Retina (tissue), 1 donor: Measurements from ENCODE around the gene PTN.
A peak's percentile ranks its signal among the peaks of the same experiment; 100 is the strongest.
"Not testable (repeated sequence)": the region's sequence is repeated elsewhere in the genome, so short reads cannot be mapped to it uniquely, and the experiment has no call there.

Source experiments
- DNase-seq: peaks from one replicate; pipeline ENCODE4 v3.0.0-alpha.2; 2016

PTN gene

DNA sequence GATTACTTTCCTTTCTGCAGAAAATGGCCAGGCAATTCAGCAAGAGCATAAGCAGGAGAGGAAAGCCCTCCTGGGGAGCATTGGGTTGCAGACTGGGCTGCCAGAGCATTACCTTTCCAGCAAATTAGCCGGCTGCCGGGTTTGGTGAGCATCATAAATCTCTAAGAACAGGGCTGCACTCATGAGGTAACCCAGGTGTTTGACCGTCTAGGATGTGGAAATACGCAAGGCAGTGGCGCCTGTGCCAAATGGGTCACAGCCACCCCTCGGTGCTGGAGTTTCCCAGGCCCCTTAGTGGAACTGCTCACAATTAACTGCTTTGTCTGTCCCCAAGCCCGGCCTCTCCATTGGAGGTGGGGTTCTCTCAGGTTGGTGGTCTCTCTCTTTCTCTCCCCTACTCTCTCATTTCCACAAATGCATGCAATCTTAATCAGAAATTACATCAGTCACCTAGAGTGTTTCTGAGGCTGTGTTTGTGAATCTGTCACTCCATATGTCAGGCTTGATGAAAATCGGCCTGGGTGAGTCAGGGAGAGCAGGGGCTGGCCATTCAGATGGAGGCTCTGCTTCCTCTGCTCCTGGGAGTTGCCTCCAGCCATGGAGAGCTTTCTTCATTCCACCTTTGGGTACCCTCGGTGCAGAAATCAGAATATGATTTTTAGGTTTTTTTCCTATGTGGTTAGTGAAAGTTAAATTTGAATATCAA is 26.7 kb downstream of the PTN start:
- peak; percentile 15 for DNase-seq

DNA sequence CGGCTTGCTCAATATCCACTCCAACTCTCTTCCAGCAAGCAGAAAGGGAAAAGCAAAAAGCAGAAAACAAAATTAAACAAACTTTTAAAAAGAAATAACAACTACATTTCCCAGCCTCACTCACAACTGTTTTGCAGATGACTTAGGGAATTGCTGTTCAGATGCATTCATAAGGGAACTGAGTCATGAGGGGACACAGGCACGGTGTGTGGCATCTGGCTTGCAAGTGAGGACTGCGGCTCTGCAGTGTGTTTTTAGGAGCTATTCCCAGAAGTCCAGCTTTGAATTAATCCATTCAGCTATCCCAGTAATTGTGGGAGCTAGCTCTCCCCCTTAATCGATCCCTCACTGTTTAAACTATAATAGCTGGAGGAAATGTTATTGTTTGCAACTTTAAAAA is 30.3 kb downstream of the PTN start:
- DNase-seq: no peak

DNA sequence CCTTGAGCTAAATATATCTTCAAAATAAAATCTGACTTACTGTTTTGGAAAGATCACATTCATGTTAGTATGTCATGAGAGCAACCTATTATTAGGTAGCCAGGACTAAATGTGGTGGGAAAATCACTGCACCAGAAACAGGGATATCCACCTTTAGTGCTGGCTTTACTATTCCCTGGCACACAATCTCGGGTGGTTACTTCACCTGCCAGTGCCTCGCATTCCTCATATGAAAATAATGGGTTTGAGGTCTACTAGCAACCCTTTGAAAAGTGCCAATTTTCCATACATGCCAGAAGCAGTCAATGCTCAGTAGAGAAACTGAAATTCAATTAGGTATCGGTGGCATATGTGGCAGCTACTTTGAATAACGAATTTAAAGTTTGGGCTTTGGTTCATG is 36.8 kb downstream of the PTN start:
- no peak for DNase-seq

DNA sequence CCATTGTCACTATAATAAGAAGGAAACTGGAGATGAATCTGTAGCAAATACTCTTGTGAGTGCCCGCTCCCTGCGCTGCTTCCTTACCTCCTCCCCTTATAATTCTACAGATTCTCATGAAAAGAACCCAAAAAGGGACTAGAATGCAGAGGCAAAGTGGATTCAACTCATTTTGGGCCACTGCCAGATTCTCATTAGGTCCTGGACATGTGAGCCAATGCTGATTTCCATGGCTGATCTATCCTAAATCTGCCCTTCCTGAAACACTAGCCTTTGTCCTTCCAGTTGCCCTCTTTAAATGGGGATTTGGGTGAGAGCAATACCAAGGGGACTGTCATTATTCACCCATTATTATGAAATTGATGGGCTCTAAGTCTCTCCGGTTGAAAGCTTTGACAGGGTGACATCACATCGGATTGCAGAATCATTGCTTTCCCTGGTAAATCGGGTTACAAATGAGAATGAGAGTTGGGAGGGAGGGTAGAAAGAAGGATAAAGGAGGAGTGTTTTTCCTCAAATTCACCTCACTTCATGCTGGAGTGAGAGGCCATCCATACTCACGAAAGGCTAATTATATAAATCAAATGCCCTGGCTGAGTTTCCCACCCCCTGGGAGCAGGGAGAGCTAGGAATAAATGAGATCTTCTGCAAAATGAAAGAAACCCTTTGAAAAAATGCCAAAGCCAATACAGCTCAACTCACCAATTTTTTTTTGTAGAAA is 37.5 kb downstream of the PTN start:
- DNase-seq: no peak

DNA sequence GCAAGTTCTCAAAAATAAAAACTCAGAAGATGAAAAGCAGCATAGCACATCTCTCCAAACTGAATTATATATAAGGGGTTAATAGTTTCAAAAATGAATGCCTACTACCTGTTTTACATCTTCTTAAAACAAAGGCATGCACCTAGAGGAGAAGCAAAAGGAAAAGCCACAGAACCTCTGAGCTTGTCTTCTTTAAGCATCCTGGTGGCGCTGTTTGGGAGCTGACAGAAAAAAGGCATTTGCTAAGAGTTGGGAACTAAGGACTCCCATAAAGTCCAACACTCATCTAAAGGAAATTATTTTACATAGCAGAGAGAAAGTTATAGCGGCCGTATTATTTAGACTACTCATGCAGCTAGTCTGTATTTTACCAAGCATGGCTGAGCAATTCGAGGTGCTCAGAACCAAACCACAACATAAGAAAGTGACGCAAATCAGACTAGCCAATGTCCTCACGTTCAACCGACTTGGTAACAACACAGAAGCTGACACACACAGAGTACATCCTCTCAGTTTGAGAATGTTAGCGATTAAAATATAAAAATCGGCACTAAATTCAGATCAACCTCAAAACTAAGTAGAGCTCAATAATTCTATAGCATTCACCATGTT is 38.8 kb downstream of the PTN start:
- no peak for DNase-seq

DNA sequence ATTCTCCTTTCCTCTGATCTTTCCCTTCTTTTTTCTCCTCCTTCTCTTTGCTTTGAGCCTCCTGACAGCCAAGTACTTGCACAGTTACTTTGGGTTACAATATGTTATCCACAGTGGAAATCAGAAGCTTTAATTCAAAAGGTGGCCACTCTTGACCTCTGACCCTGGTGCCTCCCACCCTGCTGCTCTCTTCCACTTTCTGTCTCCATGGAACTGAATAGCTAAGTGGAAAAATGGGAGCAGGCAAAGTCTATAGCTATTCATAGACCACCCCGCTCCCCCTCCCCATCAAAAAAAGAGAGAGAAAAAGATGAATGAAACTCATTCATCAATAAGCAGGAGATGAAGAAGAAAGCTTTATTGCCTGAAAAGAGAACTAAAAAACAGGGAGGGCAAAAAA is 39.4 kb downstream of the PTN start:
- DNase-seq: no peak

DNA sequence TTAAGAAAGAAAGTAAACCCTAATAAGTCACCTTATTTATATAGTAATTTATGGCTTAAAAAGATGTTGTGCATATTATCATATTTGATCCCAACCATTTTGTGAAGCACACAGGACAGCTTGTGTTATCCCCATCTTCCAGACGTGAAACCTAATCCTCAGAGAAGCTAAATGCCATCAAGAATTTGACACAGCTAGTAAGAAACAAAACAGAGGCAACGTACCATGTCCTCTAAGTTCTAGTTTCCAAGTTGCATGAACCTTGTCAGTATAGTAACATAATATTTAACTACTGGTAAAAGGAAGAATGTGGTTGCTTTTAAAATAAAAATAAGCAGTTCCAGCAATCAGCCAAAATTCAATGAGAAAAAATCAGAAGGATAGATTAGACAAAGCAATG is 41.5 kb downstream of the PTN start:
- DNase-seq: no peak

DNA sequence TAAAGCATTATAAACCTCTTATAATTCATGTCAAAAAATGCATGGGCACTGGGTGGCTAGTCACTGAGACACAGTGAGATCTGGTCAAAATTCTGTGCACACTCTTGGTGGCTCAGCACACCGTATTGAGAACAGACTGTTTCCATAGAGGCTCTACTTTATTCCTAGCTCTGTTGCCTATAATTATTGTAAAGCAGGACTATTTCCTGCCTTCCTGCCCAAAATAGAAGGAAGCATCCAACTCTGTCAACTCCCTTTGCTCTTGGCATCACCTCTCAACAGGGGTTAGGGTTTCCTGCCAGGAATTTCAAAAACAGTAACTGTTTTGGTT is 45.1 kb downstream of the PTN start:
- no peak for DNase-seq

DNA sequence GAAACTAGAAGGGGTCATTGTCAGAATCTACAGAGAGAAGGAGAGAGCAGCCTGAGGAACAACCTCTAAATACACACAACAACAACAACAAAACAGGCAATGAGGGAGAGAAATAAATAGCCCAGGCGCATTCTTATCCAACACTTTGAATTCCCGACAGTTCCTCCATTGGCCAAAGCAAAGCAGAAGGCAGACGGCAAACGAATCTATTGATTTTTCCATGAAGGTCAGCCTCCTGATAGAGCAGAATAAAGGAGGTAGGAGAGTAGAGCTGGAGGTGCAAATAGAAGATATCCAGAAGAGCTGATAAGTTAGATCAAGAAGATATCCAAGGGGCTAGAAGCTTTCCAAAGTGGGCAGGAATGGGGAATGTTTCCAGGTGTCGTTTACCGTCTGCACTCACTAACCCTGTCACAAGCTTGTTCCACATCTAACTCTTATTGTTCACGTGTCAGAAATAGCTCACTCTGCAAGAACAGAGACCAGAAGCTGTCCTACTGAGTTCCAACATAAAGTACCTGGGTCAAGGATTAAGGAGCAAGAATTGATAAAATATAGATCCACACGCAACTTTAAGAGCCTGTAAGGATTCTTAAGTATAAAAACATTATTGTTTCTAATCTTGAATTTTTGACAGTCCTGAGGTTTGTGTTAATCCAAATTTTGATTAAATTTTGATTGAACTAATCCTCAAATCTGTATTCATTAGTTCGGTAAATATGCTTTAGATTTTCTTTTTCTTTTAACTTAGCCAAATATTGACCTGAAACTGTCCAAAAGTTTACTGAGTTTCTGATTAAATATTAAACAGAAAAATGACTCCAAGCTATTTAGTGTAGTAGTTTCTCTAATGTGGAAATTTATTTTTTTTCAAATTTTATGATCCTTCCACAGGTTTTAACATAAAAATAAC is 45.7 kb downstream of the PTN start:
- no peak for DNase-seq

DNA sequence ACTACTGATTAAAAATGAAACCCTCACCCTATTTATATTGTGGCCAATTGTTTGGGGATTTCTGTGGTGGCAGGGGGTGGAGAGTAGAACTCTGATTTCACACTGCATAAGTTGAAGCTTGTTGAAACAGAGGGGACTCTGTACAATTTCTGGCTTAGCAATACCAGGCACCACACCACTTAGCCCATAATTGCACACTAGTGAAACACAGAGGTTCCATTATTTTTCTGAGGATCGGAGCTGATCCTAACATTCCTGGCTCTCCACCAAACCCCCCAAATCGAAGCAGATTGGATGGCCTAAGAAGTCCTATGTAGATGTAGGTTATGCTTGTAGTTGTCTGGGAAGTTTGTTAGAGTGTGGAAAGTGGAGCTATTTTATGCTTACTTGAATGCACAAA is 47.0 kb downstream of the PTN start:
- no peak for DNase-seq

DNA sequence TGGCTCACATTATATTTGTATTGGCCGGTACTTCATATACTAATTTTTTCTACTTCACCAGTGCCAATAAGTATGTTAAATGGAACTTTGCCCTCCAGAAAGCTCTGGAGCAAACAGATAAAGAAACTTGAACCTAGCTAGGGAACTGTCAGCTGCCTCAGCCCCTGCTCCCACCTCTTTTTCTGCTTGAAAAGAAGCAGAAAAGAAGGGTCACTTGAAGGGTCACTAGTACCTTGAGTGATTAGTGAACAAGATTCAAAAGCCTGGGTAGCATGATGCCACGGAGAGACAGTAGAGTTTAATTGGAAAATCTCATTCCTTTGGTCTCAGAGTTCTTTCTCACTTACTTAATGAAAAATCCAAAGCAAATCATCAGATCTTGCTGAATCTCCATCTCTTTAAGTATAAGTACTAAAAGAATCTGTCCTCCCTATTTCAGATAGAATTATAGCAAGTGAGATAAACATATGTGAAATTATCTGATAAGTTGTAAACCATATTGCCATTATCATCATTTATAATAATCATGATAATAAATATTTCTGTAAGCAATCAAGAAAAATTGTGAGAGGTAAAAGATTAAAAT is 47.7 kb downstream of the PTN start:
- DNase-seq: no peak

DNA sequence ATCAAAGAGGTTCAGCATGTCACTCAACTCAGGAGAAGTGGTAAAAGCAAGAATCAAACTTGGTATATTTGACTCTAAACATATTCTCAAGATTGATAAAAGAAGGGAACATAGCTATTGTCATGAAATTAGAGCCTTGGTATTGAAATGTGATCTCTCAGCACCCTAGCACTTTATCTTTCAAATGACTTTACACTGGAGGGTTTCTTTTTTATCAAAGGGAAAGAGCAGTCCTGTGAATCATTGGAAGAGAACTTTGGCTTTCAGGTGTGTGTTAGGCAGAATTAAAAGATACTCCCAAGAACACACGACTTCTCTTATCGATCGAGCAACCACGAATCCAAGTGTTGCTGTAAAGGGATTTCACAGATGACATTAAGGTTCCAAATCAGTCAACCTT is 54.4 kb downstream of the PTN start:
- no peak for DNase-seq

DNA sequence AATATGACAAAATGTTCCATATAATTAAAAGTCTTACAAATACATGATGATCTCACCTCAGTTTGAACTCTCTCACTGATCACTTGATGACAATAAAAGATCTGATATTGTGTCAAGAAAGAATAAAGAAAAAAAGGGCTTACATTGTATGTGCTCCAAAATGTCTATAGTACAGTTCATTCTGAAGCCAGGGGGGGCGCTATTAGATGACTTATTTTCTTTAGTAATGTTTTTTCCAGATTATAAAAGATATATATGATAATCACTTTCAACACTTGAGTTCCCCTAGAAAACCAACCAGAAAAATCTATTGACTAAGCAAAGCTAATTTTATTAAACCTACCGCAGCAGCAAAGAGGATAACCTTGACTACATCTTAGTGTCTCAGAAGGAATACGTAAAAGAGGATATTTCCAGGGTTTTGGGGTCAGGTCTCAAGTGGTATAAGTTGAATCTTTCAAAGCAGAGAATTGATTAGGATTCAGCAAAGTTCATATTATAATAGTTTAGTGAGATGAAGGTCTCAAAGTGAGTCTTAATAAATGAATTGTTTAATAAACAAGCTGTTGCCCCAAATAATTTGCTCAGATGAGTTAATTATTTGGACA is 55.8 kb downstream of the PTN start:
- no peak for DNase-seq

DNA sequence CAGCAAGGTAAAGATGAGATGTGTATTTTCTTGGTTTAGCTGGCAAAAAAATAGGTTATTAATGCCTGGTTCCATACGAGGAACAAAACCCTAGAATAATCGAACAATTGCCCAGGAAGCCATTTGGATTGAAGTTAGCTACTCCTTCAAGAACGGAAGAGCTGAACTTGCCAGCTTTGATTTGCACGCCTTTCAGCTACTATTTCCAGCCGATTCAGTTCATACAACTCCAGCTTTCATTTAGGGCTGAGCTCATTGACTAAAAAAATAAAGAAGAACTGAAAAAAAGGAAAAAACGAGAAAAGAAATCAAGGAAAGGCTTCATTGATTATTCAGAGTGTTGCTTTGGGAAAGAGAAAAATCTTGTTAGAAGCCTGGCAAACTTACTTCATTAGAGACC is 60.4 kb downstream of the PTN start:
- DNase-seq: no peak

DNA sequence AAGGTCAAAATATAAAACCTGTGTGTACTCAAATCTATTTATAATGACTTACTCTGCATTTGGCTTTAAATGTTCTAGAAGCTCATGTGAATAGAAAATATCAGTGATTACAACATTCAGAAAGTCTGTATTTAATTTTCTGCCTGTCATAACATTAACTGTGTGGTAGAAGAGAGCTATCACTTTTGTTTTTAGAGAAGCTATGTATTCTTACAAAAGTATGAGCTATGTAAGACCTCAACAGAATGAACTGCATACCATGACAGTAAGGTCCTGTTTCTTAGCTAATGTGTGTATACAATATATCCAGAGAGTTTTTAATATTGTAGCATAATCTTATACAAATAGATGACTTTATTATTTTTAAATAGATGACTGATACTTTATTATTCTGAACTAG is 61.5 kb downstream of the PTN start:
- no peak for DNase-seq

DNA sequence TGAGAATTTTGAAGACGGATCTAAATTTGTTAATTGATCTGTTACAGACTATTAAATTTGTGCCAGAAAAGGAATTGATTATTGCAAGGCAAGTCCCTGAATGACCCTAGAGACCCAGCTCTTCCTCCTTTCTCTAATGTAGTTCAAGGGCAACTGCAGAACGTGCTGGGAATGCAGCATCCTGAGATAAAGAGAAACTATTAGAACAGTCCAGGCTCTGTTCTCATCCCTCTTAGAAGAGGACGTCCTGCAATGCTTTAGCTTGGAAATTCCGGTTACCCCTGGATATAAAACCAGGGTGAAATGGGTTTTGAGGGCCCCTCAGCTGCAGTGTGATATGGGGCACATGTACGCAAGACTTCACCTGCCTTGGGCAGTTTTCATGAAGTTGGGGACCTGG is 67.3 kb downstream of the PTN start:
- no peak for DNase-seq

DNA sequence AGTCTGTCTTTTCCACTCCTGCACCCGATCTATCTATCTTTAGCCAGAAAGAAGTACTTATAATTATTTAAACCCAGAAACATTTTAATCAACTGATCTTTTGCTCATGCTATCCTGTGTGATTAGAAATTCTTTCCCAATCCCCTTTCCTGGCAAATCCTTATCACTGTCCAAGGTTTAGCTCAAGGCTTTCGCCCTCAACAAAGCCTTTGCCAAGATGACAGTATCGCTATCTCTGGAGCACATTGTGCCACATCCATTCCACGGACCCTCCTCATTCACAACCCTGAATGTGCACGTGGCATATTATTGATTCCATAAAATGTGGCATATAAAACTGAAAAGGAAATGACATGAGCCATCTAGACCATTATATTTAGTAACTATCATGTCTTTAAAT is 71.3 kb downstream of the PTN start:
- no peak for DNase-seq

DNA sequence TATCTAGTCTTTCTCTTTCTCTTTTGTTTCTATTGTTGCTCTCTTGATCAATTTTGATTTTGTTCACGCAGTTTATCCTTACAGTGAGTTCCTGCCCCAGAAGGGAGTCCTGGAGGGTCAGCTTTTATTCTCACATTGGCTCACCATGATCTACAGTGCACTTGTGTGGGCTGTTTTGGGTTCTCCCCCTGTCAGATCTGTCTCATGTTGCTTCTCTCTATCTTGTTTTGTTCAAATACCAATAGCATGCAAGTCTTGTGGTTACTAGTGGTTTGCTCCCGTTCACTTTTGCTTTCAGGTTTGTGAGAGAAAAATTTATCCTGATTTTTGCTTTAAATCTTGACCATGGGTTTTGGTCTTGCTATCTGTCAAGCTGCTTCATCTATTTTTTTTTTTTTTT is 74.3 kb downstream of the PTN start:
- DNase-seq: no peak

DNA sequence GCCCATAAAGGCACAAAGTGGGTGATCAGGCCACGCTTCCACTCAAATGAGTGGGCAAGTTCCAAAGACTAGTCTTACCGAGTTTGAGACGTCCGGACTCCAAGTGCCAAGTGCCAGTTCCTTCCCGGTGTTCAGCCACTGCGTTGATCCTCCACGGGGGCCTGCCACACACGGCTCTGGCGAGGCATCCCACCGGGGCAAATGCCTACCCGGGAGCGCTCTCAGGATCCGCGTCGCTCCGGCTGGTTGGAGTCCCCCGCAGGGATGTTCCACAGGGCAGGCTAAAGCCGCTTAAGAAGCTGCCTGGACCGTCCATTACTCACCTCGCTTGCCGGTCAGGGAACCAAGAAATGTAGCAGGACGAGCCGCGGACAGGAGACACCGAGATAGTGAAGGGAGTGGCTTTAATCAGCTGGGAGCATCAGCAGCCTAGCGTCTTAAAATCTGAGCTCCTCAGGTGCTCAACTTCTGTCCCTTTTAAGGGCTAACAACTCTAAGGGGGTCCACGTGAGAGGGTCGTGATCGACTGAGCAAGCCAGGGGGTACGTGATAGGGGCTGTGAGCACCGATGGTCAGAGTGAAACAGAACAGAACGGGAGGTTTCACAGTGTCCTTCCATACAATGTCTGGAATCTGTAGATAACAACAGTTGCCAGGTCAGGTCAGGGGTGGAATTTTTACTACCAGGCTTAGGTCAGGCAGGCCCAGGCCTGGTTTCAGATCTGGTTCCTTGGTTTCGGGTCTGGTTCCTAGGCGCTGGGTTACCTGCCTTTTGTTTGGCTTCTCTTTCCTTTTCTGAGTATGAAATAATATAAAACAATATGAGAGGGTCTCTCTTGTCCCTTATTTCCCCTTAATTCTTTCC is 75.3 kb downstream of the PTN start:
- DNase-seq: not testable (repeated sequence)

DNA sequence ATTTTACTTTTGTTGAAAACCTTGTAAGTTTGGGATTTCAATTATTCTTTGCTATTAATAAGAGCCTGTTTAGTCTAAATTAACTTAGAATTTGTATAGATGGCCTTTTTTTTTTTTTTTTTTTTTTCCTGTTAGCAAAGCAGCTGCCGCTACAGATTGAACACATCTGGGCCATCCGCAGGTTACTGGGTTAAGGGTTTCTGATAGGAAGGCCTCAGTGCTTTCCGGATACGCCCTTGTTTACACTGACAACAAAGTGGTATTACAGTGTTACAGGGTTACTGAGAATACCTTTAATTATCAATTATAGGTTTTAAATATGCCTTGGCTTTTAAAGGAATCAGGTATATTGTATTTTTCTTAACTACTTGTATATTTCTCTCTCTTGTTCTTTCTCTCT is 76.8 kb downstream of the PTN start:
- DNase-seq: no peak

DNA sequence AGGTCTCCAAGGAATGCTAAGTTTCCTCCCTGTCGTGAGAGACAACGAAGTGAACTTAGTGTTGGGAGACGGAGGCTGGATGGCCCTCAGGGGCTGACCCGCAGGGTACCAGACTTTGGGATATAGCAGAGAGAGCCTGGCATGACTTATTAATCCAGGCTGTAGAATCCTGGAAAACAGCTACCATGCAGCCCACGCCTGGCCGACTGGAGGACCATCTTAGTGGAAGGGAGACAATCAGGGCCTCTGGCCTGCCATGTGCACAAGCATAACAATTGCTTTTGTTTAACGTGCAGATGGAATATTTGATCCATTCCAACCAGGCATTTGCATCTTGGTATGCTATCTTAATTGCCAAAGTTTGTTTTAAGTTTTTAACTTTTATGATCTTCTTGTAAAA is 78.1 kb downstream of the PTN start:
- not testable (repeated sequence) for DNase-seq

DNA sequence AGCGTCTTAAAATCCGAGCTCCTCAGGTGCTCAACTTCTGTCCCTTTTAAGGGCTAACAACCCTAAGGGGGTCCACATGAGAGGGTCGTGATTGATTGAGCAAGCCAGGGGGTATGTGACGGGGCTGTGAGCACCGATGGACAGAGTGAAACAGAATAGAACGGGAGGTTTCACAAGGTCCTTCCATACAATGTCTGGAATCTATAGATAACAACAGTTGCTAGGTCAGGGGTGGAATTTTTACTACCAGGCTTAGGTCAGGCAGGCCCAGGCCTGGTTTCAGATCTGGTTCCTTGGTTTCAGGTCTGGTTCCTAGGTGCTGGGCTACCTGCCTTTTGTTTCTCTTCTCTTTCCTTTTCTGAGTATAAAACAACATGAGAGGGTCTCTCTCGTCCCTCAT is 80.9 kb downstream of the PTN start:
- no peak for DNase-seq
